Transverse colon (tissue), 4 donors: Measurements from ENCODE around the gene MBD3L4. TPM values are rescaled to one million over a fixed set of nuclear protein-coding genes. Genes with fewer than 3 reads are reported as not detected.

Experiments used
- DNase-seq: peaks from one replicate; pipeline ENCODE4 v3.0.0-alpha.2; 2019
- H3K27ac ChIP-seq, 4 donors: fragments of 200-600 bp; sonication (generic); 2 replicates each; pipeline ENCODE4 v1.5.1; 2016 to 2018; ENCODE audit warnings: inconsistent platforms in 4 of 4
- H3K27me3 ChIP-seq: fragments of 200-600 bp; sonication (generic); 2 replicates; pipeline ENCODE4 v1.5.1; 2017; ENCODE audit warnings: inconsistent platforms
- H3K36me3 ChIP-seq, 4 donors: fragments of 200-600 bp; sonication (generic); 2 replicates each; pipeline ENCODE4 v1.5.1; 2017 to 2019; ENCODE audit warnings: inconsistent platforms in 4 of 4
- H3K4me1 ChIP-seq, 4 donors: fragments of 200-600 bp; sonication (generic); 2 replicates each; pipeline ENCODE4 v1.5.1; 2017 to 2020; ENCODE audit warnings: inconsistent platforms in 4 of 4
- H3K4me3 ChIP-seq, 4 donors: fragments of 200-600 bp; sonication (generic); 1 replicate in 1 of 4; 2 replicates in 3 of 4; pipeline versions ENCODE4 v1.5.1 to v1.6.1; 2017 to 2019; ENCODE audit warnings: inconsistent platforms in 4 of 4
- H3K9me3 ChIP-seq, 2 donors: fragments of 200-600 bp; sonication (generic); 2 replicates each; pipeline ENCODE4 v1.5.1; 2017 to 2019; ENCODE audit warnings: inconsistent platforms in 2 of 2
- EP300 ChIP-seq: sonication (generic); formaldehyde crosslinking; IDR thresholded peaks from one replicate; pipeline ENCODE4 v1.6.1; 2017; ENCODE audit warnings: antibody characterized with exemption, low read depth
- POLR2A ChIP-seq: fragments of 450-650 bp; IDR thresholded peaks from one replicate; pipeline ENCODE4 v1.6.1; 2016; ENCODE audit warnings: antibody characterized with exemption, mild to moderate bottlenecking, moderate library complexity
- POLR2AphosphoS5 ChIP-seq, 3 donors: sonication (generic); formaldehyde crosslinking; IDR thresholded peaks; one replicate each; pipeline ENCODE4 v1.6.1; 2016; ENCODE audit warnings: antibody characterized with exemption in 3 of 3
- WGBS, 2 donors: methylation state at CpG; one replicate each; pipeline ENCODE4 v1.1.5; 2018; ENCODE audit warnings: low coverage in 1 of 2; 5-methylcytosine and 5-hydroxymethylcytosine counted together
- in situ Hi-C, 4 donors: fragments of 200-750 bp; cut with MboI; loops; one replicate each; pipeline versions ENCODE4 v1.15.0 to v1.15.1; 2017; ENCODE audit warnings: low sequenced_read_pairs in 3 of 4, low pct_ligation_motif_present in 1 of 4, low pct_unique_long_range_greater_than_20kb in 1 of 4
- intact Hi-C: fragments of 100-400 bp; cut with DNase I; formaldehyde crosslinking; loops from one replicate; pipeline ENCODE4 v1.15.1; 2023; ENCODE audit warnings: low total_unique reads
- total RNA-seq, 4 donors: library from RNA; depleted of rRNA; stranded (reverse); fragments of >200 nt; gene quantifications; one replicate each; pipeline ENCODE4 v1.1.0, GENCODE V29; 2016
- TF ChIP-seq, protein P1 (sequence below), 5 experiments: fragments of 200-600 bp in 3 of 5; fragments of 450-650 bp in 2 of 5; sonication (generic) in 3 of 5; IDR thresholded peaks; 1 replicate in 2 of 5; 2 replicates in 3 of 5; pipeline ENCODE4 v1.5.1; 2016 to 2017; ENCODE audit warnings: antibody characterized with exemption in 5 of 5, inconsistent platforms in 3 of 5, mild to moderate bottlenecking in 2 of 5, moderate library complexity in 1 of 5

The MBD3L4 gene
- total RNA-seq, 4 donors from 2014 or later: not detected

DNA sequence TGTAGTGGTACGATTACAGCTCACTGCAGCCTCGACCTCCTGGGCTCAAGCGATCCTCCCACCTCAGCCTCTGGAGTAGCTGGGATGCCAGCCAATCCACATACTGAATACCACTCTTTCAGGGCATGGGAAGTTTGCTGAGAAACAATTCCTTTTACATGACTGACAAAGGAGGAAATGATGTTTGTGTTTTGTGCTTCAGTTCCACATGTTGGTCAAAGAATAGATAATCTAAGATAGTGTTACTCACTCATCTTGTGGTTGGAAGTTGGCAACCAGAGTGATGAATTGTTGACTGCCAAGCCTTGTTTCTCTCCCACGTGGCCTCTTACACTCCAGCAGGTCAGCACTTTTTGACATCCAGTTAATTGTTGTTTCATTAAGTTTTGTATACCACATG, 26.3 kb downstream of the MBD3L4 start:
- Histone ChIP-seq H3K27ac (no peak overlapping the region), H3K4me3 (no peak overlapping the region), H3K27me3 (no peaks in the 10 kb centered on the region), H3K4me1 (no peaks in the 10 kb centered on the region), H3K36me3 (no peaks in the 10 kb centered on the region), H3K9me3 (no peaks in the 10 kb centered on the region)
- in situ Hi-C loops: no loop called here
- DNase-seq: no peak
- intact Hi-C loops: no loop called here
- TF ChIP-seq, protein P1, sequence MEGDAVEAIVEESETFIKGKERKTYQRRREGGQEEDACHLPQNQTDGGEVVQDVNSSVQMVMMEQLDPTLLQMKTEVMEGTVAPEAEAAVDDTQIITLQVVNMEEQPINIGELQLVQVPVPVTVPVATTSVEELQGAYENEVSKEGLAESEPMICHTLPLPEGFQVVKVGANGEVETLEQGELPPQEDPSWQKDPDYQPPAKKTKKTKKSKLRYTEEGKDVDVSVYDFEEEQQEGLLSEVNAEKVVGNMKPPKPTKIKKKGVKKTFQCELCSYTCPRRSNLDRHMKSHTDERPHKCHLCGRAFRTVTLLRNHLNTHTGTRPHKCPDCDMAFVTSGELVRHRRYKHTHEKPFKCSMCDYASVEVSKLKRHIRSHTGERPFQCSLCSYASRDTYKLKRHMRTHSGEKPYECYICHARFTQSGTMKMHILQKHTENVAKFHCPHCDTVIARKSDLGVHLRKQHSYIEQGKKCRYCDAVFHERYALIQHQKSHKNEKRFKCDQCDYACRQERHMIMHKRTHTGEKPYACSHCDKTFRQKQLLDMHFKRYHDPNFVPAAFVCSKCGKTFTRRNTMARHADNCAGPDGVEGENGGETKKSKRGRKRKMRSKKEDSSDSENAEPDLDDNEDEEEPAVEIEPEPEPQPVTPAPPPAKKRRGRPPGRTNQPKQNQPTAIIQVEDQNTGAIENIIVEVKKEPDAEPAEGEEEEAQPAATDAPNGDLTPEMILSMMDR (IDR thresholded peaks at IDR 0.05): no peak
- TF ChIP-seq EP300: no peak
- WGBS, 2 donors: 72 to 90% methylated on average over 3 to 4 of the region's 4 CpGs

DNA sequence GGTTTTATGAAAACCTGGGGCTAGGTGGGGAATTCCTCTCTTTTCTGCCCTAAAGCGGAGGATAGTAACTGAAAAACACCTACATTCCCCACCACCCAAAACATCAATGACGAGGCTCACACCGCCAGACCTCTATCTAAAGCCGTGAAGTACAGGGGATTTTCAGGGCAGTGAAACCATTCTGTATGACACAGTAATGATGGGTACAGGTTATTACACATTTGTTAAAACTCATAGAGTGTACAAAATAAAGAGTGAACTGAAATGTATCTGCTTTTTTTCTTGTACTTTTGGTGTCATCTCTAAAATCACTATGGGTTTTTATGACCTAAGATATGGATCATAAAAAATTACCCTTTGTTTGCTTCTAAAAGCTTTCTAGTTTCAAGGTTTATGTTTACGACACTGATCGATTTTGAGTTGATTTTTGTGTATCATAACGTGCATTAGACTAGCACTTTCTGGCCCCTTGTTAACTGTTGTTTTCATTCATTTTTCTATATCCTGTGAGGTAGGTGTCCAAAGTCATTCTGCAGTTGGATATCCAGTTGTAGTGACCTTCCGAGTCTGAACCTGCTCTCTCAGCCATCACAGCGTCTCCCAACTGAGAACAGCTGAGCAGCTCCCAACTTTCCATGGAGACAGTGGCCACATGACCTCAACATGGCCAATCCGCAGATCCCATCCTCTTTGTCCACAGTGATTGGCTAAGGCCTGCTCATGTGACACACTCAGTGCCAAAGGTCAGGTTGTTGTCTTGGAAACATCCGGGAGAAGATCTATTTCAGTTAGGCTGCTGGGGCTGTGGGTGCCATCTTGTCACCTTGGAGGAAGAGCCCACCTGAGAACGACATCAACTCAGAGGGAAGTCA, 29.0 kb downstream of the MBD3L4 start:
- intact Hi-C loops (no loop called here), in situ Hi-C loops (no loop called here)
- H3K4me3 ChIP-seq: no peak overlapping the region
- no peaks in the 10 kb centered on the region for H3K36me3 ChIP-seq
- H3K9me3 ChIP-seq: no peaks in the 10 kb centered on the region
- H3K27me3 ChIP-seq: no peaks in the 10 kb centered on the region
- DNase-seq: no peak
- TF ChIP-seq POLR2AphosphoS5 (IDR thresholded peaks at IDR 0.05) (no peak), POLR2A (no peak), EP300 (no peak)
- TF ChIP-seq, protein P1 (IDR thresholded peaks at IDR 0.05): no peak
- WGBS, 2 donors: 38 to 76% methylated on average over 3 to 12 of the region's 12 CpGs
- no peaks in the 10 kb centered on the region for H3K4me1 ChIP-seq
- H3K27ac ChIP-seq: no peak overlapping the region

DNA sequence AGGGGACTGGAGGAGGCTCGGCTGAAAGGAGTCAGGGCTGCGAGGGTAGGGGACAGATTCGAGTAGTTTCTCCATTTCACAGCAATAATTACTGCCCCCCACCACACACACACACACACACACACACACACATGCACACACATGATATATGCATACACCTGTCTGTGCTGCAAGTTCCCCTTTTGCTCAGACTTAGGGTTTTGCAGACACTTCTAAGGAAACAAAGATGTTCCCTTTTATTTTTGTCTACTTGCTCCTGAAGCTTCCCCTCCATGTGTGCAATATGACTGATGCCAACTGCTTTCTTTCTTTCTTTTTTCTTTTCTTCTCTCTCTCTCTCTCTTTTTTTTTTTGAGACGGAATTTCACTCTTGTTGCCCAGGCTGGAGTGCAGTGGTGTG, 32.1 kb downstream of the MBD3L4 start:
- in situ Hi-C loops (no loop called here), intact Hi-C loops (no loop called here)
- TF ChIP-seq POLR2AphosphoS5 (IDR thresholded peaks at IDR 0.05) (no peak), POLR2A (no peak), EP300 (no peak)
- Histone ChIP-seq H3K36me3 (no peaks in the 10 kb centered on the region), H3K9me3 (no peaks in the 10 kb centered on the region), H3K4me3 (no peak overlapping the region), H3K27ac (no peak overlapping the region), H3K4me1 (no peaks in the 10 kb centered on the region), H3K27me3 (no peaks in the 10 kb centered on the region)
- 22 to 45% methylated on average over 1 to 4 of the region's 4 CpGs for WGBS, 2 donors
- no peak for DNase-seq

- Histone ChIP-seq H3K36me3 (no peaks in the 10 kb centered on the region), H3K27me3 (peaks cover 7% of the 10 kb centered on the region), H3K4me1 (no peaks in the 10 kb centered on the region), H3K27ac (no peak overlapping the region), H3K9me3 (no peaks in the 10 kb centered on the region), H3K4me3 (no peak overlapping the region)
- in situ Hi-C loops: no loop called here
- DNase-seq: no peak
- TF ChIP-seq POLR2A: no peak
- TF ChIP-seq EP300: no peak
- TF ChIP-seq, protein P1 (IDR thresholded peaks at IDR 0.05): no peak
- TF ChIP-seq POLR2AphosphoS5 (IDR thresholded peaks at IDR 0.05): no peak
- WGBS, 2 donors: 67 to 86% methylated on average over 2 to 11 of the region's 11 CpGs
- intact Hi-C loops: no loop called here
Measured at GRCh38 chr19:7006135-7006704, 33.8 kb downstream of the MBD3L4 start.
